ENCODE results near the gene TMEM207.

DNA sequence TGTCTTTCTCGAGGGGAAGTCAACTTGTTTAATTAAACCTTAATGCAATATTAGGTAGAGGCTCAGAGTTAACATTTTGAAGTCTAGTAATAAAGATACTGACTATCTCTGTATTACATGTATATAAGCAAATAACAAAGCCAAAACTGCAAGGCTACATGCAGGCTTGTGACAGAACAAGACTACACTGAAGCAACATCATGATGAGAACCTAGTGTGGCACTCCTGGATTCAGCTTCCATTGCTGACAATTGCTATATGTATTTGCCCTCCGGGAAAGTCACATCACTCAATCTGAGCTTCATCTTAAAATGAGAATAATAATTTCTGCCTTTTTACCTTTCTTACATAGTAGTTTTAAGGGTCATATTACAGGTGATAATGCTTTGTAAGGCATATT lies 48.6 kb upstream of the TMEM207 start:
- TF ChIP-seq, protein P1, sequence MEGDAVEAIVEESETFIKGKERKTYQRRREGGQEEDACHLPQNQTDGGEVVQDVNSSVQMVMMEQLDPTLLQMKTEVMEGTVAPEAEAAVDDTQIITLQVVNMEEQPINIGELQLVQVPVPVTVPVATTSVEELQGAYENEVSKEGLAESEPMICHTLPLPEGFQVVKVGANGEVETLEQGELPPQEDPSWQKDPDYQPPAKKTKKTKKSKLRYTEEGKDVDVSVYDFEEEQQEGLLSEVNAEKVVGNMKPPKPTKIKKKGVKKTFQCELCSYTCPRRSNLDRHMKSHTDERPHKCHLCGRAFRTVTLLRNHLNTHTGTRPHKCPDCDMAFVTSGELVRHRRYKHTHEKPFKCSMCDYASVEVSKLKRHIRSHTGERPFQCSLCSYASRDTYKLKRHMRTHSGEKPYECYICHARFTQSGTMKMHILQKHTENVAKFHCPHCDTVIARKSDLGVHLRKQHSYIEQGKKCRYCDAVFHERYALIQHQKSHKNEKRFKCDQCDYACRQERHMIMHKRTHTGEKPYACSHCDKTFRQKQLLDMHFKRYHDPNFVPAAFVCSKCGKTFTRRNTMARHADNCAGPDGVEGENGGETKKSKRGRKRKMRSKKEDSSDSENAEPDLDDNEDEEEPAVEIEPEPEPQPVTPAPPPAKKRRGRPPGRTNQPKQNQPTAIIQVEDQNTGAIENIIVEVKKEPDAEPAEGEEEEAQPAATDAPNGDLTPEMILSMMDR (IDR thresholded peaks at IDR 0.05): no peak
- no peak for TF ChIP-seq EZH2phosphoT487 (IDR thresholded peaks at IDR 0.05)
- no peak for TF ChIP-seq EZH2 (IDR thresholded peaks at IDR 0.05)

All from neural progenitor cell (in vitro differentiated cells).